ENCODE measurements around the gene WWC1.

The WWC1 gene

DNA sequence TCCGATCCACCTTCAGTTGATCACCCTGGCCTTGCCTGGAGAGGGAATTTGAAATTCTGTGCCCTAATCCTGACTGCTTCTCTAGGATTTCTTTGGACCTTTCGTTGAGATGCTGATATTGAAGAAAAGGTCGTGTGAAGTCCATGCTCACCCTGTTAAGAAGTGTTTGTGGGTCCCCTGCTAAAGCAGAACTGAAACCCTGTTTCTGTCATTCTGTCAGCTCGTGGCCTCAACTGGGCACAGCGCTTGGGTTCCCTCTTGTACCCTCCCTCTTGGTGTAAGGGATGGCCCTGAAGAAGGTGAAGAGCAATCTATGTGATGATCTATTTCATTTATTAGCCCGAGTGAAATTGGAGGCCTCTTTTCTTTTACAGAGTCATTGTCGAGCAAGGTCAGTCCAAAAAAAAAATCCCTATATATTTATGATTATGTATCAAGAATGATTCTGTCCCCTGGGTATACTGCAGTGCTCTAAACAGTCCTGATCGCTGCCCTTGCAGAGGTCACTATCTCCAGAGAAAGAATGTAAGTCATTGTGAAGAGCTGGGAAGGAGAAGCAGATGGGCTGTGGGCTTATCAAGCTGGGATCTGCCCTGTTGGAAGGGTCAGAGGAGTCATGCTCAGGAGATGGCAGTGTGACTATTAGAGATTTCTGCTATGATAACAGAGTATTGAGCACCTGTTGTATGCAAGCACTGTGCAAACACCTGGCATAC, 56.1 kb downstream of the WWC1 start:
- no peak overlapping the region for H3K4me3 ChIP-seq (ENCODE audit: low read depth, low read length)
- TF ChIP-seq, protein P1, sequence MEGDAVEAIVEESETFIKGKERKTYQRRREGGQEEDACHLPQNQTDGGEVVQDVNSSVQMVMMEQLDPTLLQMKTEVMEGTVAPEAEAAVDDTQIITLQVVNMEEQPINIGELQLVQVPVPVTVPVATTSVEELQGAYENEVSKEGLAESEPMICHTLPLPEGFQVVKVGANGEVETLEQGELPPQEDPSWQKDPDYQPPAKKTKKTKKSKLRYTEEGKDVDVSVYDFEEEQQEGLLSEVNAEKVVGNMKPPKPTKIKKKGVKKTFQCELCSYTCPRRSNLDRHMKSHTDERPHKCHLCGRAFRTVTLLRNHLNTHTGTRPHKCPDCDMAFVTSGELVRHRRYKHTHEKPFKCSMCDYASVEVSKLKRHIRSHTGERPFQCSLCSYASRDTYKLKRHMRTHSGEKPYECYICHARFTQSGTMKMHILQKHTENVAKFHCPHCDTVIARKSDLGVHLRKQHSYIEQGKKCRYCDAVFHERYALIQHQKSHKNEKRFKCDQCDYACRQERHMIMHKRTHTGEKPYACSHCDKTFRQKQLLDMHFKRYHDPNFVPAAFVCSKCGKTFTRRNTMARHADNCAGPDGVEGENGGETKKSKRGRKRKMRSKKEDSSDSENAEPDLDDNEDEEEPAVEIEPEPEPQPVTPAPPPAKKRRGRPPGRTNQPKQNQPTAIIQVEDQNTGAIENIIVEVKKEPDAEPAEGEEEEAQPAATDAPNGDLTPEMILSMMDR (IDR thresholded peaks at IDR 0.05; ENCODE audit: low read depth, low read length), result no peak

DNA sequence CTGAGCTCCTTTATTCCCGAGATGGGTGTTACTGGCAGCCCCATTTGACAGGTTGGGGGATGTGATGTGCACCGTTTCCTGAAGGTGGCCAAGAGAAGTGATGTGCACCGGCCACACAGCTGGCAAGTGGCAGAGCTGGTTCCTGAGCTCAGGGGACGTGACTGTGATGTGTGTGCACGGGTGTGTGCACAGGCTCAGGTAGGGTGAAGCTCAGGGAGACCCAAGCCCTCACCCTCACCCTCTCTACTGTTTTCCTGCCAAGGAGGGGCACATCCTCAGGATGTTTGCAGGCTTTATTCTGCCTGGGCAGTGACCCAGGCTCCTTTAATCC, 56.6 kb downstream of the WWC1 start:
- TF ChIP-seq, protein P1 (IDR thresholded peaks at IDR 0.05; ENCODE audit: low read depth, low read length), result no peak
- H3K4me3 ChIP-seq (ENCODE audit: low read depth, low read length), result no peak overlapping the region

DNA sequence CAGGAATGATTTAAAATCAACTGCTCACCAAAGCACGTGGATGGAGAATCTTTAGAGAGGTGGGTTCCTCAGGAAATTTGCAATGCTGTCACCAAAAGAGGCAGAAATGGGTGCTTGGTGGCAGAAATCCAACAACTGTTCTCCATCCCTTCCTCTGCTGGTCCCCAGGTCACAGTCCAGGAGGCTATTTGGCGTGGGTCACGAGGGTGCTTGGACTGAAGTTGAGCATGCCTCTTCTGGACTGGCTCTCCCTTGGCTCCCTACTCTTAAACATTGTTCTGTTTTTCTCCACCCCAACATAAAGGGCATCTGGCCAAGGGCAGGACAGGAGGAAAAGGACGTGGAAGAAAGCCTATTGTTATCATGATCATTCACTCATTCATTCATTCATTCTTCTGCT, 58.9 kb downstream of the WWC1 start:
- TF ChIP-seq, protein P1 (IDR thresholded peaks at IDR 0.05; ENCODE audit: low read depth, low read length), result no peak
- H3K4me3 ChIP-seq (ENCODE audit: low read depth, low read length), result no peak overlapping the region

DNA sequence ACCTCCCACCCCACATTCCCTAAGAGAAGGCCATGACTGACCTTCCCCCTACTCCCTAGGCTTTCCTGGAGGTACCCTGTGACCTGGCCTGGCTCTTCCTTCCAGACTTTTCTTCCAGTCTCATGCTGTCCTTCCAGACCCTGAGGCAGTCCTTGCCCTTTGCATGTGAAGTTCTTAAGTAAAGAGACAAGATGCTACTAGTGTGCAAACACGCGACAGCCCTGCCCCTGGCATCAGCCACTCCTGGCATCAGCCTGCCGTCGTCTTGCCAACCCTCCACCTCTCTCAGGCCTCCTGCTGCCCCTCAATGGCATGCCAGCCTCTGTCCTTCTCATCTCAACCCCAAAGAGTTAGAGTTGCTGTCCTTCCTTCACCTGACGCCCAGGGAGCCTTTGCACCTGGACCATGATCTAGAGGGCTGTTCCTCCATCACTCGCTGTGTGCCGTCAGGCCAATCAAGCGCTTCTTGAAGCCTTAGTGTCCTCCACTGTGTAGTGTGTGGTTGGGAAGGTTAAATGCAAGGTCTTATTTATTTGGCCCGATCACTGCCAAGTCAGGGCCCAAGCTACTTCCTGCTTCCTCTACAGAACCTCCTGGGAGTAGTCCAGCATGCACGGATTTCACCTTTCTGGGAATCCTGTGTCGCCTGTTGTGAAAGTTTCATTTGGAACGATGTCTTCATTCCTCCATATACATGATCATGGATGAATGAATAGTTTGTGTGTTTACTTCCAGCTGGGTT, 61.9 kb downstream of the WWC1 start:
- H3K4me3 ChIP-seq (ENCODE audit: low read depth, low read length), result no peak overlapping the region
- TF ChIP-seq, protein P1 (IDR thresholded peaks at IDR 0.05; ENCODE audit: low read depth, low read length), result no peak

DNA sequence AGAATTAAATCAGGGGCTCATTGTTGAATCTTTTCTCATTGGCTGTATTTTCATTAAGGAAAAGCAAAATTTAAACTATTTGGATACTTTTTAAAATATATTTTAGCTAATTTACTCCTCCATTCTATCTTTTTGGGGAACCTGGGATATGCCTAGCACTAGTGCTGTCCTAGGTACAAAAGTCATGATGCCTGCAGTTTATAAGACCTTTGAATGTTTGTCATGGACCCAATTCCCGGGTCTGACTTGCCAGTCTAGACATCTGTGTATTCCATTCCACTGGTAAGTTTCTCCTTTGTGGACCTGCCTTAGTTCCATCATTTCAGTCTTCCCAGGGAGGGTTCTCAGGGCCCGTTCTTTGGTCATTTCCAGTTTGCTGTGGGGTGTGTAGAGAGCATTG, 63.0 kb downstream of the WWC1 start:
- TF ChIP-seq, protein P1 (IDR thresholded peaks at IDR 0.05; ENCODE audit: low read depth, low read length), result no peak
- no peak overlapping the region for H3K4me3 ChIP-seq (ENCODE audit: low read depth, low read length)

DNA sequence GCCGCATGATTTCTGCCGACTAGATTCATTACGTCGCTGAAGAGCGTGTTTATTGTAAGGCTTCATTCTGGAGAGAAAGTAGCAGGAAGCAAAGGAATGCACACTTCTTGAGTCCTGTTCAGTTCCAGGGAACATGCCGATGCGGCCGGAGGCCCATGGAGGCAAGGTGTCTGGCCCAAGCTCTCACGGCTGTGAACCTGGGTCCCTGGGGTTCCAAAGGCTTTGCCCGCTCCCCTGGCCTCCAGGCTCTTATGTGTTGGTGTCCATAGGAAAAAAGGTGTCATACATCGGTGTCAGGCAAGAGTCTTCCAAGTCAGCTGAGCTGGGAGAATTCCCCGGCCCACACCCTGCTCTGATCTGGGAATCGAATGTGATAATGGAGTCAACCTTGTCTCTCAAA, 64.7 kb downstream of the WWC1 start:
- TF ChIP-seq, protein P1 (IDR thresholded peaks at IDR 0.05; ENCODE audit: low read depth, low read length), result no peak
- no peak overlapping the region for H3K4me3 ChIP-seq (ENCODE audit: low read depth, low read length)

DNA sequence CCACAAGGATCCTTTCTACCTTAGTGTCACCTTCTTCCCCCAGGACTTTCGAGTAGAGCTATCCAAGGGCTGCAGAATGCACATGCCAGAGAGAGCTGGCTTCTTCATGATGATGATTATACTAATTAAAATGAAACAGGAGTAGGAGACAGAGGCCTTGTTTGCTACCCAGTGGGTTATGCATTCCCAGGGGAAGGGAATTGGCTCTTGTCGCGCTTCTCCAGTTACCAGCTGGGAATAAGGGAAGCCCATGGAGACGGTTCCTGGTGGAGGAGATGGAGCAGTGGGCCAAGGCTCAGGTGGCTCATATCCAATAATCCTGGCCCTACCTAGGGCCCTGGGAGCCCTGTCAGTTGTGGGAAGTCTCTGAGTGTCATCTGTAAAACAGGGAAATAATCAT, 65.1 kb downstream of the WWC1 start:
- no peak overlapping the region for H3K4me3 ChIP-seq (ENCODE audit: low read depth, low read length)
- TF ChIP-seq, protein P1 (IDR thresholded peaks at IDR 0.05; ENCODE audit: low read depth, low read length), result no peak
